Measurements from ENCODE around the gene RBBP8NL. TPM values are rescaled to one million over a fixed set of nuclear protein-coding genes. Genes with fewer than 3 reads are reported as not detected.

The RBBP8NL gene
- total RNA-seq, 1 experiment from 2014 or later: not detected

GRCh38 chr20:62458275-62459251 is 31.2 kb upstream of the RBBP8NL start:
- no peak for DNase-seq (ENCODE audit: low spot score)

GRCh38 chr20:62457831-62458230 is 30.5 kb upstream of the RBBP8NL start:
- BruUV-seq (replicated peaks): no TSS peak
- H3K27me3 ChIP-seq (replicated peaks; ENCODE audit: insufficient read depth, low read depth, low read length, poor library complexity): no peaks in the 10 kb centered on the region
- DNase-seq (ENCODE audit: low spot score): no peak
- no peak overlapping the region for H3K4me3 ChIP-seq (ENCODE audit: low read depth, low read length, poor library complexity, severe bottlenecking)
- H3K36me3 ChIP-seq (ENCODE audit: insufficient read depth, low read length, poor library complexity, severe bottlenecking): no peaks in the 10 kb centered on the region
- H3K4me1 ChIP-seq (ENCODE audit: insufficient read depth, low read length, poor library complexity, severe bottlenecking): no peaks in the 10 kb centered on the region
- no peak for TF ChIP-seq CTCF (conservative IDR thresholded peaks at IDR 0.05; ENCODE audit: low read depth, low read length)
- TF ChIP-seq EZH2 (IDR thresholded peaks at IDR 0.05; ENCODE audit: borderline replicate concordance, low read depth, low read length, poor library complexity, severe bottlenecking): no peak
- POLR2A ChIA-PET (ENCODE audit: low non-redundant PET): no interaction called here
- H3K27ac ChIP-seq (ENCODE audit: low read depth, low read length, poor library complexity, severe bottlenecking): no peak overlapping the region
- no peaks in the 10 kb centered on the region for H3K9me3 ChIP-seq (ENCODE audit: low read depth, low read length, poor library complexity, severe bottlenecking)
- intact Hi-C loops (cut with micrococcal nuclease; ENCODE audit: unreplicated experiment): no loop called here
- CTCF ChIA-PET: no interaction called here

More at GRCh38 chr20:62458275-62459251, 31.2 kb upstream of the RBBP8NL start:
- no peak overlapping the region for H3K27ac ChIP-seq (ENCODE audit: low read depth, low read length, poor library complexity, severe bottlenecking)
- intact Hi-C loops (cut with micrococcal nuclease; ENCODE audit: unreplicated experiment): no loop called here
- no peaks in the 10 kb centered on the region for H3K4me1 ChIP-seq (ENCODE audit: insufficient read depth, low read length, poor library complexity, severe bottlenecking)
- no peak for TF ChIP-seq EZH2 (IDR thresholded peaks at IDR 0.05; ENCODE audit: borderline replicate concordance, low read depth, low read length, poor library complexity, severe bottlenecking)
- no TSS peak for BruUV-seq (replicated peaks)
- H3K9me3 ChIP-seq (ENCODE audit: low read depth, low read length, poor library complexity, severe bottlenecking): no peaks in the 10 kb centered on the region
- CTCF ChIA-PET: no interaction called here
- H3K4me3 ChIP-seq (ENCODE audit: low read depth, low read length, poor library complexity, severe bottlenecking): no peak overlapping the region
- H3K36me3 ChIP-seq (ENCODE audit: insufficient read depth, low read length, poor library complexity, severe bottlenecking): no peaks in the 10 kb centered on the region
- H3K27me3 ChIP-seq (replicated peaks; ENCODE audit: insufficient read depth, low read depth, low read length, poor library complexity): no peaks in the 10 kb centered on the region
- POLR2A ChIA-PET (ENCODE audit: low non-redundant PET): no interaction called here

- Histone ChIP-seq H3K27ac (ENCODE audit: low read depth, low read length, poor library complexity, severe bottlenecking) (no peak overlapping the region), H3K27me3 (replicated peaks; ENCODE audit: insufficient read depth, low read depth, low read length, poor library complexity) (no peaks in the 10 kb centered on the region), H3K4me1 (ENCODE audit: insufficient read depth, low read length, poor library complexity, severe bottlenecking) (no peaks in the 10 kb centered on the region), H3K4me3 (ENCODE audit: low read depth, low read length, poor library complexity, severe bottlenecking) (no peak overlapping the region), H3K36me3 (ENCODE audit: insufficient read depth, low read length, poor library complexity, severe bottlenecking) (no peaks in the 10 kb centered on the region), H3K9me3 (ENCODE audit: low read depth, low read length, poor library complexity, severe bottlenecking) (no peaks in the 10 kb centered on the region)
- BruUV-seq (replicated peaks): no TSS peak
- DNase-seq (ENCODE audit: low spot score): no peak
- intact Hi-C loops (cut with micrococcal nuclease; ENCODE audit: unreplicated experiment): no loop called here
- CTCF ChIA-PET: no interaction called here
- POLR2A ChIA-PET (ENCODE audit: low non-redundant PET): no interaction called here
- TF ChIP-seq EZH2 (IDR thresholded peaks at IDR 0.05; ENCODE audit: borderline replicate concordance, low read depth, low read length, poor library complexity, severe bottlenecking): no peak
- no peak for TF ChIP-seq CTCF (conservative IDR thresholded peaks at IDR 0.05; ENCODE audit: low read depth, low read length)
These were observed 29.8 kb upstream of the RBBP8NL start for GRCh38 chr20:62457098-62457497.
